ENCODE measurements around the gene SRCAP.

Gene SRCAP

DNA sequence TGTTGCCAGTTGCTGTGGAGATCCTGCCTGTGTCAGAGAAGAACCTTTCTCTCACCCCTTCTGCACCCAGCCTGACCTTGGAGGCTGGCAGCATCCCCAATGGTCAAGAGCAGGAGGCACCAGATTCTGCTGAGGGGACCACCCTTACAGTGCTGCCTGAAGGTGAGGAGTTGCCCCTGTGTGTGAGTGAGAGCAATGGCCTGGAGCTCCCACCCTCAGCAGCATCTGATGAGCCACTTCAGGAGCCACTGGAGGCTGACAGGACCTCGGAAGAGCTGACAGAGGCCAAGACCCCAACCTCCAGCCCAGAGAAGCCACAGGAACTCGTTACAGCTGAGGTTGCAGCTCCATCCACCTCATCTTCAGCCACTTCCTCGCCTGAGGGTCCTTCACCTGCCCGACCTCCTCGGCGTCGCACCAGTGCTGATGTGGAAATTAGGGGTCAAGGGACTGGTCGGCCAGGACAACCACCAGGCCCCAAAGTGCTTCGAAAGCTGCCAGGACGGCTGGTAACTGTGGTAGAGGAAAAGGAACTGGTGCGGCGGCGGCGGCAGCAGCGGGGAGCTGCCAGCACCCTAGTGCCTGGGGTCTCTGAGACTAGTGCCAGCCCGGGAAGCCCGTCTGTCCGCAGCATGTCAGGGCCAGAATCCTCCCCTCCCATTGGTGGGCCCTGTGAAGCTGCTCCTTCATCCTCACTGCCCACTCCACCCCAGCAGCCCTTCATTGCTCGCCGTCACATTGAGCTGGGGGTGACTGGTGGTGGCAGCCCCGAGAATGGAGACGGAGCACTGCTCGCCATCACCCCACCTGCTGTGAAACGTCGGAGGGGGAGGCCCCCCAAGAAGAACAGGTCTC, 39.0 kb downstream of the SRCAP start:
- no peak for DNase-seq

- no peak for DNase-seq
Measured at GRCh38 chr16:30738984-30739951, 40.3 kb downstream of the SRCAP start.

DNA sequence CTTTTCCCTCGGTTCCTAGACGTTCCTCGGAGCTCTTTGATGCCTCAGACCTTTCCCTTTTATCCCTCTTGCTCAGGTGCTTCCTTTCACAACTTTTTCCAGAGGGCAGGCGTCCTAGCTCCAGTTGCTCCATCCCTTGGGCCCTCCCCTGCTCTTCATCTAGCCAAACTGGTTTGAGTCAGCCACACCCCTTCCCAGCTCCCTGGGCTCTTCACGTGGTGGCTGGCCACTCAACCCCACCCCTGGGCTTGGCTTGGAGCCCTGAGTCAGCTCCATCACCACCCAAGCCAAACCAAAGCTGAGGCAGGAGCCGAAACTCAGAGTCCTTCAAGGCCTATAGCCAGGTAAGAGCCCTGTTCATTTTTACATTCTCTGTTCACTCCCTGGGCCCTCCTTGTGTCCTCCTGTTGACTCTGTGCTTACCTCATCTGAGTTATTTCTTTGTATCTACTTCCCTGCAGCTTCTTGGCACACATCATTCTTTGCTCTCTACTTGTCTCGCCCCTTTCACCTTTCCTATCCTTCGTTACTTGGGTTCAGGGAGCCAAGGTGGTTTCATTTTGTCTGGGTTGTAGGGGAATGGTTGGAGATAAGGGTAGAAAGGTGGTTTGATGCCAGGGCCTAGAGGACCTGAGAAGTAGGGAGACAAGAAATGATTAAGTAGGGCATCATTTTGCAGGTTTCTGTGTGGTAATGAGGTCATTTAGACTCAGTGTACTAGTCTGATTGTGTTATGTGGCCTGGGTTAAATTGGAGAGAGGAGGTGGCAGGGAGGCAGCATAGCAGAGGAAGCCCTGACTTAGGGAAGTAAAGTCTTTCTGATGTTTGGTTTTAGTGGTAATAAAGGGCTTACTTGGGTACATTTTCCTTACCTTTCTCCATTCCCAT, 41.6 kb downstream of the SRCAP start:
- no peak for DNase-seq

DNA sequence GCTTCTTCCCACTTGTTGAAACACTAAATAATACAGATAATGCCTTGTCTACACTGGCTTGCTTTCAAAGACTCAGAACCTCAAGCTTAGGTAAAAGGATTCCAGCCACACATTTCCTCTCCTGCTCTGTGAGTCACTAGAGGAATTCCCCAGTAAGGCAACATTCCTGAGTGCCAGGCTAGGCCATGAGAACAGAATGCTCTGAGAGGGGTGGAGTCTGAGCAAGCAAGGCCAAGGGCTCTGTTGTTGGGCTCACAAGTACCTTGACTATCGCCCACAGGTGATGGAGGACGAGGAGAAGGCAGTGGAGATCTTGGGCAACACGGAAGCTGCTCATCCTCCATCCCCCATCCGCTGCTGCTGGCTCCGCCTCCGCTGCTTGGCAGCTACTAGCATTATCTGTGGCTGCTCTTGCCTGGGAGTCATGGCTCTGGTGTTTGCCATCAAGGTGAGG, 42.5 kb downstream of the SRCAP start:
- DNase-seq, result no peak

- DNase-seq, result no peak
Measured at GRCh38 chr16:30743716-30744115, 44.7 kb downstream of the SRCAP start.

GRCh38 chr16:30744183-30744582, 45.2 kb downstream of the SRCAP start:
- DNase-seq, result no peak

- no peak for DNase-seq
Measured at GRCh38 chr16:30745082-30745481, 46.1 kb downstream of the SRCAP start.

DNA sequence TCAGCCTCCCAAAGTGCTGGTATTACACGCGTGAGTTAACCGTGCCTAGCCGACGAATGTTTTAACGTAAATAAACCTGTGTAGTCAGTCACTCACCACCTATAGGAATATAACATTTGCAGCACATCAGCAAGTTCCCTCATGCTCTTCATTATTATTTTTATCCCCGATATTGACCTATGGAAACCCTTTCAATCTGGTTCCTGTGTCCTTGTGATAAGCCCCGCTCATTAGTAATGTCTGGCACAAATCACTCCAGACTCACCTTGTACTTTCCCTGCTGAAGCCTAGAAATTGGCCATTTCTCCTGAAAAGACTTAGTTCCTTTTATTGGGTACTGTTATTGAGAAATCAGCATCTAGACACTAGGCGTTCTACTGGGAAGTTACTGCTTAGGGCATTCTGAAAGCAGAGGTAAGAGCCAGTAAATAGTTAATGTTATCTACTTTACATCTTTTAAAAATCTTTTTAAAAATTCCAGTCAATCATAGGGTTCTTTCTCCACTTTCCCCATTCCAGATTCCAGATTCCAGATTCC, 47.7 kb downstream of the SRCAP start:
- DNase-seq, result no peak

DNA sequence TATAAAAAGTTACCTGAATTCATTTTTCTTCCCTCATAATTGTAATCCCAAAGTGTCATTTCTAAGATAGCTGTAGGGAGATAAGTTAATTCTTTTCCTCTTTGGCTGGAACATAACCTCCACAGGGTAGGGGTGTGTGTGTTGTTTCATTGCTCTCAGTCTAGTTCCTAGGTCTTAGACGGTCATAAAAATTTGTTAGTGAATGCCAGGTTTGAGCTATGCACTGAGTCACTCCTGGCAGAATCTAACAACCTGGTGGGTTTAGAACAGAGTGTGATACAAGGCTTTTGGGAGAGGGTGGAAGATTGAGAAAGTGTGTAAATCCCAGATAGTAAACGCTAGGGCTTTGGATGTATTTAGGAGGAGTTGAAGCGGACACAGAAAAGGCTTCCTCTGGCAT, 48.4 kb downstream of the SRCAP start:
- DNase-seq, result no peak

GRCh38 chr16:30747799-30748633, 49.0 kb downstream of the SRCAP start, which contains the start of gene PHKG2:
TSS of gene PHKG2 (plus strand) at chr16:30748425. CDS start at chr16:30748821, 396 bp downstream.
- peak; percentile 96 for DNase-seq

GRCh38 chr16:30748634-30749445, 49.9 kb downstream of the SRCAP start:
- DNase-seq, result no peak

DNA sequence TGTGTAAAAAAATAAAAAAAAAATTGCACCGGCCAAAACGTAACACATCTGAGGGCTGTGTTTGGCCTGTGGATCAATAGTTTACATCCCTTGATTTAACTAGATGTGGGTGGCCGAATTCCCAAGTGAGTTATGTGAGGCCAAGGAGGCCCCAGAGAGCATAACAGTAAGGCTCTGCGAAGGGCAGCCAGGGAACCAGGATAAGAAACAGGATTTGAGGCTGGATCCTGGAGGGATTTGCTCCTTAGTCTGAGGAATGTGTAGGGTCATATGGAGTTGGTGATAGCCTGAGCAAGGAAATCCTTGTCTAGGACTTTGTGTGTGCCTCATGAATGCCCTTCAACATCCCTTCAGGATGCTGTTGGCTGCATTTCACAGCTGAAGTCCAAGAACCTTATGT, 51.2 kb downstream of the SRCAP start:
- no peak for DNase-seq

DNA sequence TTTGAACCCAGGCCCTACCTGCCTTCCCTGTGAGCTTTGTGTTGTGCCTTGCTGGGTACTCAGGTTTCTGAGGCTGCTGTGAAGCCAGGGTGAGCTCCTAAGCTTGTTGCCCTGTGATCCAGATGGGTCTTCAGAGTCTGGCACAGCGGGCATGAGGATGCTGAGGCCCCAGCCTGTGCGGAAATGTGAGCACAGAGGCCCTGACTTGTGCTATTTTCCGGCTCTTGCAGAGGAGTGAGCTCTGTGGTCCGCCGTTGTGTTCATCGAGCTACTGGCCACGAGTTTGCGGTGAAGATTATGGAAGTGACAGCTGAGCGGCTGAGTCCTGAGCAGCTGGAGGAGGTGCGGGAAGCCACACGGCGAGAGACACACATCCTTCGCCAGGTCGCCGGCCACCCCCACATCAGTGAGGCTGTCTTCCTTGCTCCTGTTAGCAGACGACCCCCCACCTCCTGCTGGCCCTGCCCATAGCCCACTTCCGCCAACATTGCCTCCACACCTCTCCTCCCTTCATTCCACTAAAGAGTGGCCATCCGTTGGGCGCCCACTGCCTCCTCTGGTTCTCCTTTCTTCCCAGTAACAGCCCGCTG, 52.0 kb downstream of the SRCAP start:
- DNase-seq, result no peak

DNA sequence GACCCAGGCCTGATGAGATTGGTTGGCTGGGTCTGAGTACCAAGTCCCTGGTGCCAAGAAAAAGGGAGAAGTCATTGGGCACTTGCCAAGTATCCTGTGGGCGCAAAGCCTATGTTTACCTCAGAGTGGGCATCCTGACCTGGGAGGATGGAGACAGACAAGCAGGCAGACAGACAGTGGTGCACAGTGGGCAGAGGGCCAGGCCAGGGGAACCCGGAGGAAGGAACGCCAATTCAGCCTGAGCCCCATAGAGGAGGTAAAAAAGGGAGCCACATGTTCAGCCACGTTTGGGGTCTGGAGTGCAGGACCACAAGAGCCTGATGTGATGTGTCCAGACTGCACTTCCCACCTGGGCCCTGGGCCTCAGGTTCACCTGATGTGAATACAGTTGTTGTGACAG, 54.6 kb downstream of the SRCAP start:
- no peak for DNase-seq

GRCh38 chr16:30755955-30756780, 57.2 kb downstream of the SRCAP start:
- no peak for DNase-seq

DNA sequence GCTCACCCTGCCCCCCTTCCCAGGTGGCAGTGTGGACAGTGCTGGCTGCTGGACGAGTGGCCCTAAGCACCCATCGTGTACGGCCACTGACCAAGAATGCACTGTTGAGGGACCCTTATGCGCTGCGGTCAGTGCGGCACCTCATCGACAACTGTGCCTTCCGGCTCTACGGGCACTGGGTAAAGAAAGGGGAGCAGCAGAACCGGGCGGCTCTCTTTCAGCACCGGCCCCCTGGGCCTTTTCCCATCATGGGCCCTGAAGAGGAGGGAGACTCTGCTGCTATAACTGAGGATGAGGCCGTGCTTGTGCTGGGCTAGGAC, 57.8 kb downstream of the SRCAP start:
- DNase-seq, result no peak

DNA sequence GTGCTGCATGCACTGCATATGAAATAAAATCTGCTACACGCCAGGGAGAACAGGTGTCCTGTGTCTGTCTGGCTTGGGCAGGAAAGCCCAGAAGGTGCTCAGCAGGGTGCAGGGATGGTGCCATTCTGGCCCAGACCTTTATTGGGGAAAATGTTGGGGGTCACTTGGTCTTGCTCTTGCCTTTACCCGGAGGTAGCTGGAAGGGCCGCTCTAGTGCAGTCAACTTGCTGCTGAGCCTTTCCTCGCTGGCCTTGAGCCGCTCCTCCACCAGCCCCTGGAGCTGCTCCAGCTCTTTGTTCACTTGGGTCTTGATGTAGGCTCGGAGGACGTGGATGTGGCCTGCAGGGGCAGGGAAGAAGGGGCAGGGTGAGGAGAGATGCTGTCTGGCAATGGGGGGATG, 58.3 kb downstream of the SRCAP start:
- DNase-seq, result no peak

- no peak for DNase-seq
Measured at GRCh38 chr16:30758988-30759491, 60.1 kb downstream of the SRCAP start.

- no peak for DNase-seq
Measured at GRCh38 chr16:30760001-30760559, 61.1 kb downstream of the SRCAP start.
